HepG2 (cell line): ENCODE data around the gene ZNF540. TPM values are rescaled to one million over a fixed set of nuclear protein-coding genes. Genes with fewer than 3 reads are reported as not detected.
A peak's percentile ranks its signal among the peaks of the same experiment; 100 is the strongest.

ENCODE experiments used
- CBX1 ChIP-seq: IDR thresholded peaks from one replicate; pipeline ENCODE4 v1.6.1; 2016; ENCODE audit warnings: antibody characterized with exemption, low read depth
- GTF2F1 ChIP-seq: fragments of 150-350 bp; IDR thresholded peaks from 2 replicates; pipeline ENCODE4 v1.6.1; 2014; ENCODE audit warnings: low read length
- ZFAT ChIP-seq: sonication (generic); formaldehyde crosslinking; conservative IDR thresholded peaks from 2 replicates; pipeline ENCODE4 v1.8.1; 2023; ENCODE audit warnings: missing genetic modification reagents, inconsistent platforms
- ZKSCAN1 ChIP-seq: fragments of 150-350 bp; IDR thresholded peaks from 2 replicates; pipeline ENCODE4 v1.6.1; 2014; ENCODE audit warnings: low read length
- ZMAT3 ChIP-seq: sonication (generic); formaldehyde crosslinking; conservative IDR thresholded peaks from 2 replicates; pipeline ENCODE4 v1.7.0; 2021; ENCODE audit warnings: missing genetic modification reagents
- ZNF143 ChIP-seq: sonication (generic); formaldehyde crosslinking; IDR thresholded peaks from 2 replicates; pipeline ENCODE4 v1.4.0; 2020; ENCODE audit warnings: missing genetic modification reagents
- ZNF432 ChIP-seq: sonication (generic); formaldehyde crosslinking; IDR thresholded peaks from 2 replicates; pipeline ENCODE4 v1.5.0; 2020; ENCODE audit warnings: missing genetic modification reagents, mild to moderate bottlenecking, borderline replicate concordance
- ZNF776 ChIP-seq: sonication (generic); formaldehyde crosslinking; IDR thresholded peaks from 2 replicates; pipeline ENCODE4 v1.4.0; 2020; ENCODE audit warnings: mild to moderate bottlenecking, missing genetic modification reagents
- ZNF841 ChIP-seq: sonication (generic); formaldehyde crosslinking; IDR thresholded peaks from 2 replicates; pipeline ENCODE4 v1.8.1; 2023; ENCODE audit warnings: missing genetic modification reagents, borderline replicate concordance
- ZNF878 ChIP-seq: sonication (generic); formaldehyde crosslinking; IDR thresholded peaks from 2 replicates; pipeline ENCODE4 v1.8.1; 2023; ENCODE audit warnings: mild to moderate bottlenecking, missing genetic modification reagents, moderate library complexity
- polyA plus RNA-seq, 8 experiments: library from polyadenylated mRNA; depleted of rRNA in 3 of 8; stranded (reverse) in 7 of 8; unstranded in 1 of 8; fragments of >200 nt; fragmentation: Illumina TruSeq in 4 of 8; extraction: Trizol in 4 of 8; gene quantifications; 2 replicates each; pipeline versions ENCODE4 v1.2.1 to v1.2.3, GENCODE V29; 2011 to 2016; ENCODE audit warnings: low read depth in 4 of 8, missing spikeins in 1 of 8, mixed read lengths in 1 of 8; ENCODE audit not compliant: insufficient read depth in 1 of 8
- total RNA-seq, 5 experiments: library from RNA; depleted of rRNA; stranded (reverse); fragments of >200 nt; fragmentation: Illumina TruSeq; extraction: Trizol; gene quantifications; 2 replicates each; pipeline ENCODE4 v1.2.3, GENCODE V29; 2016; ENCODE audit warnings: low read depth in 1 of 5
- TF ChIP-seq, protein P1 (sequence below): IDR thresholded peaks from 2 replicates; pipeline ENCODE4 v1.6.1; 2016
- TF ChIP-seq, protein P2 (sequence below): sonication (generic); formaldehyde crosslinking; IDR thresholded peaks from 2 replicates; pipeline ENCODE4 v1.5.0; 2020; ENCODE audit warnings: mild to moderate bottlenecking, missing genetic modification reagents
- TF ChIP-seq, protein P3 (sequence below): sonication (generic); formaldehyde crosslinking; IDR thresholded peaks from 2 replicates; pipeline ENCODE4 v1.5.0; 2020; ENCODE audit warnings: mild to moderate bottlenecking, missing genetic modification reagents
- TF ChIP-seq, protein P4 (sequence below): sonication (generic); formaldehyde crosslinking; IDR thresholded peaks from 2 replicates; pipeline ENCODE4 v1.5.1; 2020; ENCODE audit warnings: mild to moderate bottlenecking, missing genetic modification reagents, moderate library complexity
- TF ChIP-seq, protein P5 (sequence below): sonication (generic); formaldehyde crosslinking; IDR thresholded peaks from 2 replicates; pipeline ENCODE4 v1.5.1; 2020; ENCODE audit warnings: mild to moderate bottlenecking, missing genetic modification reagents, borderline replicate concordance
- TF ChIP-seq, protein P6 (sequence below): sonication (generic); formaldehyde crosslinking; IDR thresholded peaks from 2 replicates; pipeline ENCODE4 v1.9.0; 2022; ENCODE audit warnings: low read depth, missing genetic modification reagents
- TF ChIP-seq, protein P7 (sequence below): sonication (generic); formaldehyde crosslinking; IDR thresholded peaks from 2 replicates; pipeline ENCODE4 v1.4.0; 2020; ENCODE audit warnings: missing genetic modification reagents
- TF ChIP-seq, protein P8 (sequence below): sonication (generic); formaldehyde crosslinking; IDR thresholded peaks from 2 replicates; pipeline ENCODE4 v1.8.0; 2023; ENCODE audit warnings: mild to moderate bottlenecking, missing genetic modification reagents

Gene ZNF540
- total and polyA plus RNA-seq, 2 of the 13 experiments (the other 11 are each of a cell fraction or from before 2014, with no cell fraction given), result 0.21 to 0.40 TPM

DNA sequence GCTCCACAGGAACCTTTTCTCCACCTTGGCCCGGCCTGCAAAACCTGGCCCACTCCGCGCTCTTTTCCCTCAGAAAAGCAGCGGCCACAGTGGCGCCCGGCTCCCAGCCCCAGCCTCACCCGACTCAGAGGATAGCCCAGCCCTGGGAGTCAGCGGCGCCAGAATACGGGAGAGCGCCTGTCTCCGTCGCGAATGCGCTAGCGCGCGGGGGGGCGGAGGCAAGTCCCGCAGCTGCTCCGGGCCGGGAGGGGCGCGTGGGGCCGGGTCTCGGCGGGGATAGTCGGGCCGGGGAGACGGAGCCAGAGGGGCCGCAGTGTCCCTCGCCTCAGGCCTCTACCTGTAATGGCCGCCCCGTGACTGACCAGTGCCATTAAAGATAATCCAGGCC lies 60.6 kb downstream of the ZNF540 start, which contains the start of gene ZFP30 (continued):
- TF ChIP-seq, protein P1, sequence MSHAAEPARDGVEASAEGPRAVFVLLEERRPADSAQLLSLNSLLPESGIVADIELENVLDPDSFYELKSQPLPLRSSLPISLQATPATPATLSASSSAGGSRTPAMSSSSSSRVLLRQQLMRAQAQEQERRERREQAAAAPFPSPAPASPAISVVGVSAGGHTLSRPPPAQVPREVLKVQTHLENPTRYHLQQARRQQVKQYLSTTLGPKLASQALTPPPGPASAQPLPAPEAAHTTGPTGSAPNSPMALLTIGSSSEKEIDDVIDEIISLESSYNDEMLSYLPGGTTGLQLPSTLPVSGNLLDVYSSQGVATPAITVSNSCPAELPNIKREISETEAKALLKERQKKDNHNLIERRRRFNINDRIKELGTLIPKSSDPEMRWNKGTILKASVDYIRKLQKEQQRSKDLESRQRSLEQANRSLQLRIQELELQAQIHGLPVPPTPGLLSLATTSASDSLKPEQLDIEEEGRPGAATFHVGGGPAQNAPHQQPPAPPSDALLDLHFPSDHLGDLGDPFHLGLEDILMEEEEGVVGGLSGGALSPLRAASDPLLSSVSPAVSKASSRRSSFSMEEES (CRISPR knock-in tag), result 0 out of 2 replicates have a peak, but pooled peaks have one; percentile 14
- TF ChIP-seq CBX1 (peak; percentile 22), ZNF432 (no peak), ZNF878 (CRISPR knock-in tag) (no peak), GTF2F1 (no peak), ZKSCAN1 (no peak), ZNF776 (CRISPR knock-in tag) (peak; percentile 25; the same call in 1 of the 2 replicates), ZMAT3 (CRISPR knock-in tag) (no peak), ZNF841 (CRISPR knock-in tag) (no peak; the same call in 1 of the 2 replicates), ZFAT (CRISPR knock-in tag) (0 out of 2 replicates have a peak, but pooled peaks have one; percentile 13), ZNF143 (no peak)
- TF ChIP-seq, protein P2, sequence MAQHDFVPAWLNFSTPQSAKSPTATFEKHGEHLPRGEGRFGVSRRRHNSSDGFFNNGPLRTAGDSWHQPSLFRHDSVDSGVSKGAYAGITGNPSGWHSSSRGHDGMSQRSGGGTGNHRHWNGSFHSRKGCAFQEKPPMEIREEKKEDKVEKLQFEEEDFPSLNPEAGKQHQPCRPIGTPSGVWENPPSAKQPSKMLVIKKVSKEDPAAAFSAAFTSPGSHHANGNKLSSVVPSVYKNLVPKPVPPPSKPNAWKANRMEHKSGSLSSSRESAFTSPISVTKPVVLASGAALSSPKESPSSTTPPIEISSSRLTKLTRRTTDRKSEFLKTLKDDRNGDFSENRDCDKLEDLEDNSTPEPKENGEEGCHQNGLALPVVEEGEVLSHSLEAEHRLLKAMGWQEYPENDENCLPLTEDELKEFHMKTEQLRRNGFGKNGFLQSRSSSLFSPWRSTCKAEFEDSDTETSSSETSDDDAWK, result no peak
- TF ChIP-seq, protein P3, sequence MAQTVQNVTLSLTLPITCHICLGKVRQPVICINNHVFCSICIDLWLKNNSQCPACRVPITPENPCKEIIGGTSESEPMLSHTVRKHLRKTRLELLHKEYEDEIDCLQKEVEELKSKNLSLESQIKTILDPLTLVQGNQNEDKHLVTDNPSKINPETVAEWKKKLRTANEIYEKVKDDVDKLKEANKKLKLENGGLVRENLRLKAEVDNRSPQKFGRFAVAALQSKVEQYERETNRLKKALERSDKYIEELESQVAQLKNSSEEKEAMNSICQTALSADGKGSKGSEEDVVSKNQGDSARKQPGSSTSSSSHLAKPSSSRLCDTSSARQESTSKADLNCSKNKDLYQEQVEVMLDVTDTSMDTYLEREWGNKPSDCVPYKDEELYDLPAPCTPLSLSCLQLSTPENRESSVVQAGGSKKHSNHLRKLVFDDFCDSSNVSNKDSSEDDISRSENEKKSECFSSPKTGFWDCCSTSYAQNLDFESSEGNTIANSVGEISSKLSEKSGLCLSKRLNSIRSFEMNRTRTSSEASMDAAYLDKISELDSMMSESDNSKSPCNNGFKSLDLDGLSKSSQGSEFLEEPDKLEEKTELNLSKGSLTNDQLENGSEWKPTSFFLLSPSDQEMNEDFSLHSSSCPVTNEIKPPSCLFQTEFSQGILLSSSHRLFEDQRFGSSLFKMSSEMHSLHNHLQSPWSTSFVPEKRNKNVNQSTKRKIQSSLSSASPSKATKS (CRISPR knock-in tag), result no peak
- TF ChIP-seq, protein P4, sequence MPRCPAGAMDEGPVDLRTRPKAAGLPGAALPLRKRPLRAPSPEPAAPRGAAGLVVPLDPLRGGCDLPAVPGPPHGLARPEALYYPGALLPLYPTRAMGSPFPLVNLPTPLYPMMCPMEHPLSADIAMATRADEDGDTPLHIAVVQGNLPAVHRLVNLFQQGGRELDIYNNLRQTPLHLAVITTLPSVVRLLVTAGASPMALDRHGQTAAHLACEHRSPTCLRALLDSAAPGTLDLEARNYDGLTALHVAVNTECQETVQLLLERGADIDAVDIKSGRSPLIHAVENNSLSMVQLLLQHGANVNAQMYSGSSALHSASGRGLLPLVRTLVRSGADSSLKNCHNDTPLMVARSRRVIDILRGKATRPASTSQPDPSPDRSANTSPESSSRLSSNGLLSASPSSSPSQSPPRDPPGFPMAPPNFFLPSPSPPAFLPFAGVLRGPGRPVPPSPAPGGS (CRISPR knock-in tag), result no peak
- TF ChIP-seq, protein P5, sequence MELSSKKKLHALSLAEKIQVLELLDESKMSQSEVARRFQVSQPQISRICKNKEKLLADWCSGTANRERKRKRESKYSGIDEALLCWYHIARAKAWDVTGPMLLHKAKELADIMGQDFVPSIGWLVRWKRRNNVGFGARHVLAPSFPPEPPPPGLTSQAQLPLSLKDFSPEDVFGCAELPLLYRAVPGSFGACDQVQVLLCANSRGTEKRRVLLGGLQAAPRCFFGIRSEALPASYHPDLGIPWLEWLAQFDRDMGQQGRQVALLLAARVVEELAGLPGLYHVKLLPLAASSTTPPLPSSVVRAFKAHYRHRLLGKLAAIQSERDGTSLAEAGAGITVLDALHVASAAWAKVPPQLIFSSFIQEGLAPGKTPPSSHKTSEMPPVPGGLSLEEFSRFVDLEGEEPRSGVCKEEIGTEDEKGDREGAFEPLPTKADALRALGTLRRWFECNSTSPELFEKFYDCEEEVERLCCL (CRISPR knock-in tag), result peak; percentile 9; the same call in 1 of the 2 replicates
- TF ChIP-seq, protein P6, sequence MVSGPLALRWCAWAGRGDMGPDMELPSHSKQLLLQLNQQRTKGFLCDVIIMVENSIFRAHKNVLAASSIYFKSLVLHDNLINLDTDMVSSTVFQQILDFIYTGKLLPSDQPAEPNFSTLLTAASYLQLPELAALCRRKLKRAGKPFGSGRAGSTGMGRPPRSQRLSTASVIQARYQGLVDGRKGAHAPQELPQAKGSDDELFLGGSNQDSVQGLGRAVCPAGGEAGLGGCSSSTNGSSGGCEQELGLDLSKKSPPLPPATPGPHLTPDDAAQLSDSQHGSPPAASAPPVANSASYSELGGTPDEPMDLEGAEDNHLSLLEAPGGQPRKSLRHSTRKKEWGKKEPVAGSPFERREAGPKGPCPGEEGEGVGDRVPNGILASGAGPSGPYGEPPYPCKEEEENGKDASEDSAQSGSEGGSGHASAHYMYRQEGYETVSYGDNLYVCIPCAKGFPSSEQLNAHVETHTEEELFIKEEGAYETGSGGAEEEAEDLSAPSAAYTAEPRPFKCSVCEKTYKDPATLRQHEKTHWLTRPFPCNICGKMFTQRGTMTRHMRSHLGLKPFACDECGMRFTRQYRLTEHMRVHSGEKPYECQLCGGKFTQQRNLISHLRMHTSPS (CRISPR knock-in tag), result no peak
- TF ChIP-seq, protein P7, sequence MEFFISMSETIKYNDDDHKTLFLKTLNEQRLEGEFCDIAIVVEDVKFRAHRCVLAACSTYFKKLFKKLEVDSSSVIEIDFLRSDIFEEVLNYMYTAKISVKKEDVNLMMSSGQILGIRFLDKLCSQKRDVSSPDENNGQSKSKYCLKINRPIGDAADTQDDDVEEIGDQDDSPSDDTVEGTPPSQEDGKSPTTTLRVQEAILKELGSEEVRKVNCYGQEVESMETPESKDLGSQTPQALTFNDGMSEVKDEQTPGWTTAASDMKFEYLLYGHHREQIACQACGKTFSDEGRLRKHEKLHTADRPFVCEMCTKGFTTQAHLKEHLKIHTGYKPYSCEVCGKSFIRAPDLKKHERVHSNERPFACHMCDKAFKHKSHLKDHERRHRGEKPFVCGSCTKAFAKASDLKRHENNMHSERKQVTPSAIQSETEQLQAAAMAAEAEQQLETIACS (CRISPR knock-in tag), result no peak
- TF ChIP-seq, protein P8, sequence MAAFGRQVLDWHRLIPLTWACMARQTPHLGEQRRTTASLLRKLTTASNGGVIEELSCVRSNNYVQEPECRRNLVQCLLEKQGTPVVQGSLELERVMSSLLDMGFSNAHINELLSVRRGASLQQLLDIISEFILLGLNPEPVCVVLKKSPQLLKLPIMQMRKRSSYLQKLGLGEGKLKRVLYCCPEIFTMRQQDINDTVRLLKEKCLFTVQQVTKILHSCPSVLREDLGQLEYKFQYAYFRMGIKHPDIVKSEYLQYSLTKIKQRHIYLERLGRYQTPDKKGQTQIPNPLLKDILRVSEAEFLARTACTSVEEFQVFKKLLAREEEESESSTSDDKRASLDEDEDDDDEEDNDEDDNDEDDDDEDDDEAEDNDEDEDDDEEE (CRISPR knock-in tag), result peak; percentile 72; the same call in 1 of the 2 replicates
